GDM1 (cell line): ENCODE data around the gene COX10.
"Not testable (repeated sequence)": the region's sequence is repeated elsewhere in the genome, so short reads cannot be mapped to it uniquely, and the experiment has no call there.

Experiments used
- DNase-seq: peaks from one replicate; lab custom pipeline; 2025; lab: John Stamatoyannopoulos, UW

COX10 gene

GRCh38 chr17:14069251-14070021, at the start of gene COX10:
TSS of gene COX10 (plus strand) at chr17:14069504. CDS start at chr17:14069606, 102 bp downstream.
- peak; percentile 71 for DNase-seq

- not testable (repeated sequence) for DNase-seq
Measured at GRCh38 chr17:14021651-14022294, 47.5 kb upstream of the COX10 start.

- not testable (repeated sequence) for DNase-seq
Measured at GRCh38 chr17:14029755-14030154, 39.5 kb upstream of the COX10 start.

- no peak for DNase-seq
Measured at GRCh38 chr17:14032234-14032633, 37.1 kb upstream of the COX10 start.

GRCh38 chr17:14033166-14033565, 36.1 kb upstream of the COX10 start:
- no peak for DNase-seq

- no peak for DNase-seq
Measured at GRCh38 chr17:14037453-14037852, 31.9 kb upstream of the COX10 start.

GRCh38 chr17:14038206-14038605, 31.1 kb upstream of the COX10 start:
- no peak for DNase-seq

GRCh38 chr17:14042411-14042810, 26.9 kb upstream of the COX10 start:
- no peak for DNase-seq

- DNase-seq = no peak
Measured at GRCh38 chr17:14044702-14045101, 24.6 kb upstream of the COX10 start.

GRCh38 chr17:14046978-14047377, 22.3 kb upstream of the COX10 start:
- no peak for DNase-seq

GRCh38 chr17:14047591-14047990, 21.7 kb upstream of the COX10 start:
- no peak for DNase-seq

GRCh38 chr17:14048169-14048568, 21.1 kb upstream of the COX10 start:
- no peak for DNase-seq

- DNase-seq = no peak
Measured at GRCh38 chr17:14050616-14051015, 18.7 kb upstream of the COX10 start.

GRCh38 chr17:14051692-14052091, 17.6 kb upstream of the COX10 start:
- no peak for DNase-seq

GRCh38 chr17:14052886-14053615, 16.3 kb upstream of the COX10 start:
- no peak for DNase-seq

GRCh38 chr17:14057591-14057990, 11.7 kb upstream of the COX10 start:
- DNase-seq = no peak

- DNase-seq = no peak
Measured at GRCh38 chr17:14058051-14058450, 11.3 kb upstream of the COX10 start.

GRCh38 chr17:14060706-14061105, 8.6 kb upstream of the COX10 start:
- no peak for DNase-seq

GRCh38 chr17:14061666-14062560, 7.4 kb upstream of the COX10 start:
- DNase-seq = no peak

- DNase-seq = no peak
Measured at GRCh38 chr17:14067347-14067746, 2.0 kb upstream of the COX10 start.

- no peak for DNase-seq
Measured at GRCh38 chr17:14068542-14069250, 608 bp upstream of the COX10 start.
